ENCODE data around the gene UBAC2. TPM values are rescaled to one million over a fixed set of nuclear protein-coding genes. Genes with fewer than 3 reads are reported as not detected.

The UBAC2 gene
- polyA plus RNA-seq, 1 experiment, result 71.4 TPM

DNA sequence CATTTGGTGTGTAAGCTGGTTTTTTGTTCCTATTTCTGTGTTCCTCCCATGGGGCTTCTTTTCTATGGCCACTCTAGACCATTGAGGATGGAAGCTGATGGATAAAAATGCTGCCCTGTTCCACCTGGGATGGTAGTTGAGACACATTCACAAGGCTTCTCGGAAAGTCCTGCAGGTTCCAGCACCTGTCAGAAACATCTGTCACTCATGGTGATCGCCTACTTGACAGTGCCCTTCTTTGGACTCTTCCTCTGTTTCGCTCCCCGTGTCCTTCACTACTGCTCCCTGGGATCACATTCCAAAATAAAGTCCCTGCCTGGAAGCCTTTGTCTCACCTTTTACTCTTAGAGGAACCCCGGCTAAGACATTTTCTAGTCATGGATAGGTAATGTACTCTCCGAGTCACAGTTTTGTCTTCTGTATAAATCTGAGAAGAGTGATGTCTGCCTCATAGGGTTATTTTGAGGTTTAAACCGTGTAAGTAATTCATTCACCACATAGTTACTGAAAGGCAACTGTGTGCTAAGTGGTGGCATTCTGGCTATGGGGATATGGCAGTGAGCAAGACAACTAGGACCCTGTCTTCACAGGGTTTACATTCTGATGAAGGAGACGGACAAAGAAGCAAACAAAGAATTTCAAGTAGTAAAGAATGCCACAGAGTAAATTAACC, 21.0 kb downstream of the UBAC2 start:
- CTCF ChIA-PET, result interaction anchor here (1.3 kb wide), 1 partner anchor 20 kb away, joined by 3 read pairs; no protein-coding TSS in a partner anchor
- TF ChIP-seq, protein P1, sequence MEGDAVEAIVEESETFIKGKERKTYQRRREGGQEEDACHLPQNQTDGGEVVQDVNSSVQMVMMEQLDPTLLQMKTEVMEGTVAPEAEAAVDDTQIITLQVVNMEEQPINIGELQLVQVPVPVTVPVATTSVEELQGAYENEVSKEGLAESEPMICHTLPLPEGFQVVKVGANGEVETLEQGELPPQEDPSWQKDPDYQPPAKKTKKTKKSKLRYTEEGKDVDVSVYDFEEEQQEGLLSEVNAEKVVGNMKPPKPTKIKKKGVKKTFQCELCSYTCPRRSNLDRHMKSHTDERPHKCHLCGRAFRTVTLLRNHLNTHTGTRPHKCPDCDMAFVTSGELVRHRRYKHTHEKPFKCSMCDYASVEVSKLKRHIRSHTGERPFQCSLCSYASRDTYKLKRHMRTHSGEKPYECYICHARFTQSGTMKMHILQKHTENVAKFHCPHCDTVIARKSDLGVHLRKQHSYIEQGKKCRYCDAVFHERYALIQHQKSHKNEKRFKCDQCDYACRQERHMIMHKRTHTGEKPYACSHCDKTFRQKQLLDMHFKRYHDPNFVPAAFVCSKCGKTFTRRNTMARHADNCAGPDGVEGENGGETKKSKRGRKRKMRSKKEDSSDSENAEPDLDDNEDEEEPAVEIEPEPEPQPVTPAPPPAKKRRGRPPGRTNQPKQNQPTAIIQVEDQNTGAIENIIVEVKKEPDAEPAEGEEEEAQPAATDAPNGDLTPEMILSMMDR (IDR thresholded peaks at IDR 0.05; ENCODE audit: low read depth, low read length), result no peak
- no peaks in the 10 kb centered on the region for H3K27me3 ChIP-seq (ENCODE audit: control insufficient read depth, insufficient read depth, low read length)
- H3K9me3 ChIP-seq (ENCODE audit: control insufficient read depth, insufficient read depth, low read length), result no peaks in the 10 kb centered on the region
- POLR2A ChIA-PET, result no interaction called here
- DNase-seq (ENCODE audit: low read depth, low spot score), result no peak
- no peak overlapping the region for H3K27ac ChIP-seq (ENCODE audit: low read depth, low read length)
- no peak overlapping the region for H3K4me3 ChIP-seq (ENCODE audit: low read depth, low read length)

DNA sequence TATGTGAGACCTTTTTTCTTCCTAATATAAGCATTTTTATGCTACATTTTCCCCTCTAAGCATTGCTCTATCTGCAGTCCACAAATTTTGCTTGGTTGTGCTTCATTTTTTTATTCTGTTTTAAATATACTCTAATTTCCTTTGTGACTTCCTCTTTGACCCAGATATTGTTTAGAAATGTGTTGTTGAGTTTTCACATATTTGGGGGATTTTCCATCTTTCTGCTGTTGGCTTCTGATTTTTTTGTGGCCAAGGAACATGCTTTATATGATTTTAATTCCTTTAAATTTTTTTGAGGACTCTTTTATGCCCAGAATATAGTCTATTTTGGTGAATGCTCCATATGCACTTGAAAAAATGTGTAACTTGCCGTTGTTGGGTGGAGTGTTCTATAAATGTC, 22.9 kb downstream of the UBAC2 start:
- POLR2A ChIA-PET, result no interaction called here
- H3K27me3 ChIP-seq (ENCODE audit: control insufficient read depth, insufficient read depth, low read length), result no peaks in the 10 kb centered on the region
- TF ChIP-seq, protein P1 (IDR thresholded peaks at IDR 0.05; ENCODE audit: low read depth, low read length), result no peak
- no peaks in the 10 kb centered on the region for H3K9me3 ChIP-seq (ENCODE audit: control insufficient read depth, insufficient read depth, low read length)
- DNase-seq (ENCODE audit: low read depth, low spot score), result no peak
- H3K4me3 ChIP-seq (ENCODE audit: low read depth, low read length), result no peak overlapping the region
- CTCF ChIA-PET, result interaction anchor here (0.7 kb wide), 1 partner anchor 46 kb away, joined by 5 read pairs; no protein-coding TSS in a partner anchor
- H3K27ac ChIP-seq (ENCODE audit: low read depth, low read length), result no peak overlapping the region

GRCh38 chr13:99224021-99224420, 23.4 kb downstream of the UBAC2 start:
- TF ChIP-seq, protein P1 (IDR thresholded peaks at IDR 0.05; ENCODE audit: low read depth, low read length), result no peak
- POLR2A ChIA-PET, result no interaction called here
- H3K27ac ChIP-seq (ENCODE audit: low read depth, low read length), result no peak overlapping the region
- DNase-seq (ENCODE audit: low read depth, low spot score), result no peak
- H3K4me3 ChIP-seq (ENCODE audit: low read depth, low read length), result no peak overlapping the region
- H3K9me3 ChIP-seq (ENCODE audit: control insufficient read depth, insufficient read depth, low read length), result no peaks in the 10 kb centered on the region
- CTCF ChIA-PET, result no interaction called here
- H3K27me3 ChIP-seq (ENCODE audit: control insufficient read depth, insufficient read depth, low read length), result no peaks in the 10 kb centered on the region

DNA sequence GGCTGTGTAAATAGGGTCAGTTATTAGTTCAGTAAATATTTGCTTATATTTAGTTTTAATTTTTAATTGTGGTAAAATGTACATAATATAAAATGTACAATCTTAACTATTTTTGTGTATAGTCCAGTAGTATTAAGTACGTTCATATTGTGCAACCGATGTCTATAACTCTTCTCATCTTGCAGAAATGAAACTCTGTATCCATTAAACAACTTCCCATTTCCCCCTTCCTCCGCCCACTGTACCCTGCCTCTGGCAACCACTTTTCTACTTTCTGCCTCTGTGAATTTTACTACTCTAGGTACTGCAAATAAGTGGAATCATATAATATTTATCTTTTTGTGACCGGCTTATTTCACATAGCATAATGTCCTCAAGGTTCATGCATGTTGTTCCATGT, 24.4 kb downstream of the UBAC2 start:
- ChIA-PET POLR2A (no interaction called here), CTCF (no interaction called here)
- TF ChIP-seq, protein P1 (IDR thresholded peaks at IDR 0.05; ENCODE audit: low read depth, low read length), result no peak
- DNase-seq (ENCODE audit: low read depth, low spot score), result no peak
- Histone ChIP-seq H3K27ac (ENCODE audit: low read depth, low read length) (no peak overlapping the region), H3K4me3 (ENCODE audit: low read depth, low read length) (no peak overlapping the region), H3K27me3 (ENCODE audit: control insufficient read depth, insufficient read depth, low read length) (no peaks in the 10 kb centered on the region), H3K9me3 (ENCODE audit: control insufficient read depth, insufficient read depth, low read length) (no peaks in the 10 kb centered on the region)

DNA sequence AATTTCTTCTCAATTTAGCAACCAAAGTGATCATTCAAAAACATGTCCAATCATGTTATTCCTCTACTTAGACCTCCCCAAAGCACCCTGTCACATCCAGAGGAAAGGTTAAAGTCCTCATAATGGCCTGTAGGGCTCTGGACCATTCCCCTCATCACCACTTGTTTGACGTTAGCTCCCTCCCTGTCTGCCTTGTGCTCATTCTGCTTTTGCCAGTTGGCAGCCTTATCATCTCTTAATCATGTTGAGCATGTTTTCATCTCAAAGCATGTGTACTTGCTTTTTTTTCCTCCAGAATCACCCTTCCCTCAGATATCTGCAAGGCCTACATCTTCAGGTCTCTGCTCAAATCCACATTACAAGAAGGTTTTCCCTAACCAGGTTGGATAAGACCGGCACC, 25.9 kb downstream of the UBAC2 start:
- Histone ChIP-seq H3K27ac (ENCODE audit: low read depth, low read length) (no peak overlapping the region), H3K27me3 (ENCODE audit: control insufficient read depth, insufficient read depth, low read length) (no peaks in the 10 kb centered on the region), H3K9me3 (ENCODE audit: control insufficient read depth, insufficient read depth, low read length) (no peaks in the 10 kb centered on the region), H3K4me3 (ENCODE audit: low read depth, low read length) (no peak overlapping the region)
- ChIA-PET CTCF (no interaction called here), POLR2A (no interaction called here)
- TF ChIP-seq, protein P1 (IDR thresholded peaks at IDR 0.05; ENCODE audit: low read depth, low read length), result no peak
- no peak for DNase-seq (ENCODE audit: low read depth, low spot score)

Data from AG04450 (cell line).